Neural cell (in vitro differentiated cells): ENCODE data around the gene UFD1.

Experiments used
- EP300 ChIP-seq: fragments of 450-650 bp; conservative IDR thresholded peaks from 2 replicates; pipeline ENCODE4 v1.6.1; 2014; ENCODE audit warnings: antibody characterized with exemption, mild to moderate bottlenecking, moderate library complexity; ENCODE audit not compliant: poor library complexity, severe bottlenecking
- EZH2 ChIP-seq: fragments of 200-600, 300-800 bp; shearing (Covaris generic), sonication (generic); IDR thresholded peaks from 2 replicates; pipeline ENCODE4 v1.6.1; 2014; ENCODE audit warnings: antibody characterized with exemption, low read length, borderline replicate concordance, mild to moderate bottlenecking; ENCODE audit not compliant: insufficient read depth, poor library complexity, severe bottlenecking
- POLR2AphosphoS5 ChIP-seq: IDR thresholded peaks from 2 replicates; pipeline ENCODE4 v1.6.1; 2012
- TAF1 ChIP-seq: IDR thresholded peaks from 2 replicates; pipeline ENCODE4 v1.6.1; 2012; ENCODE audit warnings: low read depth
- TF ChIP-seq, protein P1 (sequence below): fragments of 450-650 bp; IDR thresholded peaks from 2 replicates; pipeline ENCODE4 v1.5.1; 2014; ENCODE audit warnings: antibody characterized with exemption, mild to moderate bottlenecking, moderate library complexity; ENCODE audit not compliant: poor library complexity, severe bottlenecking

DNA sequence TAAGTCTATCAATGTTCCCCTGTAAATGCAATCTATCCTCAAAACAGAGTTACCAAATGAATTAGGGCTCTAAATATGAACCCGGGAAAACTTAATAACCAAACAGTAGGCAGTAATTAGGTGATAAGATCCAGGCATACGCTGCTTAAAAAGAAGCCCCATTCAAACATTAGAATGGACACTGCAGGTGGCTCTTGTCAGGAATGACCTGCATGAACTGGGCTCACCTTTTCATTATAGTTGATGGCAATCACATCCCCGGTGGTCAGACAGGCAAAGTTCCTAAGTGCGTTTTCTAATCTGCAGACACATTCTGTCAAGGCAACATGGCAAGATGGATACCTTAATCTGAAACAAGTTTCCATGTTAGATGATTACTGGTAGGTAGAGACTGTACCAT, 14.0 kb downstream of the UFD1 start:
- TF ChIP-seq EZH2 (no peak), POLR2AphosphoS5 (no peak), EP300 (no peak), TAF1 (no peak)
- TF ChIP-seq, protein P1, sequence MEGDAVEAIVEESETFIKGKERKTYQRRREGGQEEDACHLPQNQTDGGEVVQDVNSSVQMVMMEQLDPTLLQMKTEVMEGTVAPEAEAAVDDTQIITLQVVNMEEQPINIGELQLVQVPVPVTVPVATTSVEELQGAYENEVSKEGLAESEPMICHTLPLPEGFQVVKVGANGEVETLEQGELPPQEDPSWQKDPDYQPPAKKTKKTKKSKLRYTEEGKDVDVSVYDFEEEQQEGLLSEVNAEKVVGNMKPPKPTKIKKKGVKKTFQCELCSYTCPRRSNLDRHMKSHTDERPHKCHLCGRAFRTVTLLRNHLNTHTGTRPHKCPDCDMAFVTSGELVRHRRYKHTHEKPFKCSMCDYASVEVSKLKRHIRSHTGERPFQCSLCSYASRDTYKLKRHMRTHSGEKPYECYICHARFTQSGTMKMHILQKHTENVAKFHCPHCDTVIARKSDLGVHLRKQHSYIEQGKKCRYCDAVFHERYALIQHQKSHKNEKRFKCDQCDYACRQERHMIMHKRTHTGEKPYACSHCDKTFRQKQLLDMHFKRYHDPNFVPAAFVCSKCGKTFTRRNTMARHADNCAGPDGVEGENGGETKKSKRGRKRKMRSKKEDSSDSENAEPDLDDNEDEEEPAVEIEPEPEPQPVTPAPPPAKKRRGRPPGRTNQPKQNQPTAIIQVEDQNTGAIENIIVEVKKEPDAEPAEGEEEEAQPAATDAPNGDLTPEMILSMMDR = no peak
